ENCODE results near the gene SPOCK1.
"Not testable (repeated sequence)": the region's sequence is repeated elsewhere in the genome, so short reads cannot be mapped to it uniquely, and the experiment has no call there.

SPOCK1 gene

GRCh38 chr5:137393196-137393993 is 105.7 kb downstream of the SPOCK1 start:
- DNase-seq, result no peak

GRCh38 chr5:137392261-137392660 is 106.9 kb downstream of the SPOCK1 start:
- DNase-seq, result no peak

- not testable (repeated sequence) for DNase-seq
Observed at GRCh38 chr5:137391044-137391443, 108.1 kb downstream of the SPOCK1 start.

- no peak for DNase-seq
Observed at GRCh38 chr5:137389042-137389441, 110.1 kb downstream of the SPOCK1 start.

- no peak for DNase-seq
Observed at GRCh38 chr5:137385064-137385463, 114.1 kb downstream of the SPOCK1 start.

GRCh38 chr5:137383909-137384308 is 115.2 kb downstream of the SPOCK1 start:
- no peak for DNase-seq

- no peak for DNase-seq
Observed at GRCh38 chr5:137381555-137381954, 117.6 kb downstream of the SPOCK1 start.

GRCh38 chr5:137379555-137380286 is 119.4 kb downstream of the SPOCK1 start:
- no peak for DNase-seq

GRCh38 chr5:137375741-137376526 is 123.2 kb downstream of the SPOCK1 start:
- no peak for DNase-seq

GRCh38 chr5:137374110-137374714 is 124.9 kb downstream of the SPOCK1 start:
- DNase-seq, result no peak

GRCh38 chr5:137372773-137373160 is 126.4 kb downstream of the SPOCK1 start:
- no peak for DNase-seq

GRCh38 chr5:137372016-137372772 is 126.9 kb downstream of the SPOCK1 start:
- no peak for DNase-seq

- no peak for DNase-seq
Observed at GRCh38 chr5:137370096-137371071, 128.7 kb downstream of the SPOCK1 start.

- DNase-seq, result no peak
Observed at GRCh38 chr5:137368651-137369050, 130.5 kb downstream of the SPOCK1 start.

GRCh38 chr5:137367951-137368350 is 131.2 kb downstream of the SPOCK1 start:
- DNase-seq, result no peak

- no peak for DNase-seq
Observed at GRCh38 chr5:137366526-137366925, 132.6 kb downstream of the SPOCK1 start.

GRCh38 chr5:137365126-137365865 is 133.8 kb downstream of the SPOCK1 start:
- no peak for DNase-seq

GRCh38 chr5:137361280-137361679 is 137.8 kb downstream of the SPOCK1 start:
- DNase-seq, result no peak

- DNase-seq, result no peak
Observed at GRCh38 chr5:137360607-137361006, 138.5 kb downstream of the SPOCK1 start.

GRCh38 chr5:137359941-137360340 is 139.2 kb downstream of the SPOCK1 start:
- DNase-seq, result no peak

Measured in NCI-H1930 (cell line).